Measurements from ENCODE around the gene RALGPS1.
A peak's percentile ranks its signal among the peaks of the same experiment; 100 is the strongest.

RALGPS1 gene

GRCh38 chr9:126914458-126915280 lies at the start of gene RALGPS1:
Gene RALGPS1, plus strand, starts transcription at chr9:126914782. Its CDS starts 47,508 bp downstream, at chr9:126962290.
- peak; percentile 85 for DNase-seq (ENCODE audit: low read depth)

- no peak for DNase-seq (ENCODE audit: low read depth)
These were observed 45.2 kb upstream of the RALGPS1 start for GRCh38 chr9:126869368-126869767.

- DNase-seq (ENCODE audit: low read depth): no peak
These were observed 42.1 kb upstream of the RALGPS1 start for GRCh38 chr9:126872516-126872915.

GRCh38 chr9:126874546-126875314 lies 39.9 kb upstream of the RALGPS1 start:
- DNase-seq (ENCODE audit: low read depth): no peak

GRCh38 chr9:126875756-126876510 lies 38.6 kb upstream of the RALGPS1 start:
- DNase-seq (ENCODE audit: low read depth): no peak

- no peak for DNase-seq (ENCODE audit: low read depth)
These were observed 38.1 kb upstream of the RALGPS1 start for GRCh38 chr9:126876531-126876930.

GRCh38 chr9:126877418-126877817 lies 37.2 kb upstream of the RALGPS1 start:
- no peak for DNase-seq (ENCODE audit: low read depth)

- no peak for DNase-seq (ENCODE audit: low read depth)
These were observed 35.3 kb upstream of the RALGPS1 start for GRCh38 chr9:126879288-126879687.

GRCh38 chr9:126880226-126880946 lies 34.2 kb upstream of the RALGPS1 start:
- no peak for DNase-seq (ENCODE audit: low read depth)

- DNase-seq (ENCODE audit: low read depth): no peak
These were observed 33.6 kb upstream of the RALGPS1 start for GRCh38 chr9:126880947-126881332.

GRCh38 chr9:126882746-126883145 lies 31.8 kb upstream of the RALGPS1 start:
- DNase-seq (ENCODE audit: low read depth): no peak

GRCh38 chr9:126883636-126884035 lies 30.9 kb upstream of the RALGPS1 start:
- DNase-seq (ENCODE audit: low read depth): no peak

- DNase-seq (ENCODE audit: low read depth): no peak
These were observed 29.4 kb upstream of the RALGPS1 start for GRCh38 chr9:126885131-126885641.

- DNase-seq (ENCODE audit: low read depth): no peak
These were observed 28.4 kb upstream of the RALGPS1 start for GRCh38 chr9:126886034-126886822.

- no peak for DNase-seq (ENCODE audit: low read depth)
These were observed 27.7 kb upstream of the RALGPS1 start for GRCh38 chr9:126886897-126887296.

- no peak for DNase-seq (ENCODE audit: low read depth)
These were observed 22.9 kb upstream of the RALGPS1 start for GRCh38 chr9:126891676-126892075.

- DNase-seq (ENCODE audit: low read depth): no peak
These were observed 21.5 kb upstream of the RALGPS1 start for GRCh38 chr9:126893079-126893478.

- no peak for DNase-seq (ENCODE audit: low read depth)
These were observed 20.5 kb upstream of the RALGPS1 start for GRCh38 chr9:126894052-126894603.

GRCh38 chr9:126902210-126902609 lies 12.4 kb upstream of the RALGPS1 start:
- no peak for DNase-seq (ENCODE audit: low read depth)

GRCh38 chr9:126904586-126904985 lies 10.0 kb upstream of the RALGPS1 start:
- no peak for DNase-seq (ENCODE audit: low read depth)

Data from T-helper 22 cell (primary cell).